ENCODE results near the gene BCL2. TPM values are rescaled to one million over a fixed set of nuclear protein-coding genes. Genes with fewer than 3 reads are reported as not detected.

BCL2 gene
- total RNA-seq, 2 donors from 2014 or later: 95.4 to 269 TPM

DNA sequence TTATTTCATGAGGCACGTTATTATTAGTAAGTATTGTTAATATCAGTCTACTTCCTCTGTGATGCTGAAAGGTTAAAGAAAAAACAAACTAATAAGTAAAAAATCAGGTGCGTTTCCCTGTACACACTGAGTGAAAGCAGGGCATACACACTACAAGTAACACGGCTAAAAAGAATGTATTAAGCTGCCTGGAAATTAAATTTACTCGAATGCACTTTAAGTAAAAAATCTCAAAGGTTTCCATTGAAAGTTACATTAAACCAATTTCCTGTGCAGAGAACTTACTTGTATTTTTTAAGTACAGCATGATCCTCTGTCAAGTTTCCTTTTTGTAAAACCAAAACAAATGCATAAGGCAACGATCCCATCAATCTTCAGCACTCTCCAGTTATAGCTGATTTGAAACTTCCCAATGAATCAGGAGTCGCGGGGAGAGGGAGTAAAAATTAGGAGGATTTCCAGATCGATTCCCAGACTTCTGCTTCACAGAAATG, 633 bp downstream of the BCL2 start:
- Mint-ChIP-seq H3K4me3 (peak overlapping the region; percentile 92), H3K27ac (peak overlapping the region; percentile 93), H3K9me3 (no peaks in the 10 kb centered on the region), H3K4me1 (peaks cover 28% of the 10 kb centered on the region), H3K36me3 (ENCODE audit: low read depth) (peaks cover 57% of the 10 kb centered on the region), H3K27me3 (no peaks in the 10 kb centered on the region)
- no peak for ATAC-seq (replicated peaks)

DNA sequence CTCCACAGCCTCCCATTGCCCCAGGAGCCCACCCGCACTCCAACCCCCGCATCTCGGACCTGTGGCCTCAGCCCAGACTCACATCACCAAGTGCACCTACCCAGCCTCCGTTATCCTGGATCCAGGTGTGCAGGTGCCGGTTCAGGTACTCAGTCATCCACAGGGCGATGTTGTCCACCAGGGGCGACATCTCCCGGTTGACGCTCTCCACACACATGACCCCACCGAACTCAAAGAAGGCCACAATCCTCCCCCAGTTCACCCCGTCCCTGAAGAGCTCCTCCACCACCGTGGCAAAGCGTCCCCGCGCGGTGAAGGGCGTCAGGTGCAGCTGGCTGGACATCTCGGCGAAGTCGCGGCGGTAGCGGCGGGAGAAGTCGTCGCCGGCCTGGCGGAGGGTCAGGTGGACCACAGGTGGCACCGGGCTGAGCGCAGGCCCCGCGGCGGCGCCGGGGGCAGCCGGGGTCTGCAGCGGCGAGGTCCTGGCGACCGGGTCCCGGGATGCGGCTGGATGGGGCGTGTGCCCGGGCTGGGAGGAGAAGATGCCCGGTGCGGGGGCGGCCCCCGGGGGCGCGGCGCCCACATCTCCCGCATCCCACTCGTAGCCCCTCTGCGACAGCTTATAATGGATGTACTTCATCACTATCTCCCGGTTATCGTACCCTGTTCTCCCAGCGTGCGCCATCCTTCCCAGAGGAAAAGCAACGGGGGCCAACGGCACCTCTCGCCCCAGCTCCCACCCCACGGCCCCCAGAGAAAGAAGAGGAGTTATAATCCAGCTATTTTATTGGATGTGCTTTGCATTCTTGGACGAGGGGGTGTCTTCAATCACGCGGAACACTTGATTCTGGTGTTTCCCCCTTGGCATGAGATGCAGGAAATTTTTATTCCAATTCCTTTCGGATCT, 1.3 kb downstream of the BCL2 start:
- H3K27me3 Mint-ChIP-seq: no peaks in the 10 kb centered on the region
- ATAC-seq (replicated peaks): peak; percentile 58
- peaks cover 29% of the 10 kb centered on the region for H3K4me1 Mint-ChIP-seq
- no peaks in the 10 kb centered on the region for H3K9me3 Mint-ChIP-seq
- H3K4me3 Mint-ChIP-seq: peak overlapping the region; percentile 92
- peak overlapping the region; percentile 93 for H3K27ac Mint-ChIP-seq
- H3K36me3 Mint-ChIP-seq (ENCODE audit: low read depth): peaks cover 64% of the 10 kb centered on the region

- no peak for ATAC-seq (replicated peaks)
- Mint-ChIP-seq H3K27ac (peak overlapping the region; percentile 93), H3K4me3 (peak overlapping the region; percentile 92), H3K36me3 (ENCODE audit: low read depth) (peaks cover 70% of the 10 kb centered on the region), H3K27me3 (no peaks in the 10 kb centered on the region), H3K9me3 (no peaks in the 10 kb centered on the region), H3K4me1 (peaks cover 28% of the 10 kb centered on the region)
These were observed 2.0 kb downstream of the BCL2 start for GRCh38 chr18:63317556-63317946.

GRCh38 chr18:63316612-63317555, 2.7 kb downstream of the BCL2 start:
- Mint-ChIP-seq H3K27ac (peak overlapping the region; percentile 93), H3K36me3 (ENCODE audit: low read depth) (peaks cover 77% of the 10 kb centered on the region), H3K9me3 (no peaks in the 10 kb centered on the region), H3K4me1 (peaks cover 27% of the 10 kb centered on the region), H3K27me3 (no peaks in the 10 kb centered on the region), H3K4me3 (peak overlapping the region; percentile 92)
- no peak for ATAC-seq (replicated peaks)

DNA sequence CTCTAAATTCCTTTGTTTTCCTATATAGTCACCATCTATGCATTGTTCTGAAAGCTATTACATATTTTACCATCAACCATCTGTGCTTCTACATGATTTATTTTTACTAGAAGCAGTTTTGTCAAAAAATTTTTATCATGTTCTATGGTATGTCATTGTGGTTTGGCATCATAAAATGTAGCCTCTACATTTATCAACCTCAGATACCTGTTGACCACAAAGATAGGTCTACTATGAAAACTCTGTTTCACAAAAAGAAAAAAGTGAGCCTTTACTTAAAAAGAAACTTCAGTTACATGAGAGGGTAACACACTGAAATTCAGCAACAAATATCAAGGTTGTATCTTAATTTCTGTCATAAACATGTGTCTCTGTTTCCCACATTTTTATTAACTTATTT, 3.7 kb downstream of the BCL2 start:
- Mint-ChIP-seq H3K9me3 (no peaks in the 10 kb centered on the region), H3K36me3 (ENCODE audit: low read depth) (peaks cover 87% of the 10 kb centered on the region), H3K27ac (peak overlapping the region; percentile 93), H3K27me3 (no peaks in the 10 kb centered on the region), H3K4me3 (peak overlapping the region; percentile 92), H3K4me1 (peaks cover 37% of the 10 kb centered on the region)
- no peak for ATAC-seq (replicated peaks)

DNA sequence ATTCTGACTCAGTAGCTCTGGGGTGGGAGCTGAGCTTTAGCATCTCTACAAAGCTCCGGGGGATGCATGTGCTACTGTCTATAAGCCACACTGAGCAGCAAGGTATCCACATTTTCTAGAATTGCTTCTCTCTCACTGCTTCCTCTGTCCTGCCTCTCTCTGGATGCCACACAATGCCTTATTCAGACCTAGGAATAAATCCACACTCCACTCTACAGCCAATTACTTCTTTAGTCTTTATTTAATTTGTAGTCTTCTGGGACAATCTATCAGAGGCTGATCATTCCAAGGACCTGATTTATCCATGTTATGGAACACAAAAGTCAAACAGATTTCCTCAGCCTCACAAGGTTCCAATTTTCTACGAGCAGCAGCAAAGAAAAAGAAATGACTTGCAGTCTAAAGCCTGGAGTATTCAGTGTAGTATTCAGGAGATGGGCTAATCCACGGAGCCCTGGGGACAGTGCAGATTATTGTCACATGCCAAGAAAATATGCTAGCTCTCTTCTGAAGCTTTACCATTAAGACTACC, 4.4 kb downstream of the BCL2 start:
- Mint-ChIP-seq H3K36me3 (ENCODE audit: low read depth) (peaks cover 94% of the 10 kb centered on the region), H3K4me1 (peaks cover 43% of the 10 kb centered on the region), H3K4me3 (peak overlapping the region; percentile 92), H3K9me3 (no peaks in the 10 kb centered on the region), H3K27me3 (no peaks in the 10 kb centered on the region), H3K27ac (peak overlapping the region; percentile 93)
- no peak for ATAC-seq (replicated peaks)

DNA sequence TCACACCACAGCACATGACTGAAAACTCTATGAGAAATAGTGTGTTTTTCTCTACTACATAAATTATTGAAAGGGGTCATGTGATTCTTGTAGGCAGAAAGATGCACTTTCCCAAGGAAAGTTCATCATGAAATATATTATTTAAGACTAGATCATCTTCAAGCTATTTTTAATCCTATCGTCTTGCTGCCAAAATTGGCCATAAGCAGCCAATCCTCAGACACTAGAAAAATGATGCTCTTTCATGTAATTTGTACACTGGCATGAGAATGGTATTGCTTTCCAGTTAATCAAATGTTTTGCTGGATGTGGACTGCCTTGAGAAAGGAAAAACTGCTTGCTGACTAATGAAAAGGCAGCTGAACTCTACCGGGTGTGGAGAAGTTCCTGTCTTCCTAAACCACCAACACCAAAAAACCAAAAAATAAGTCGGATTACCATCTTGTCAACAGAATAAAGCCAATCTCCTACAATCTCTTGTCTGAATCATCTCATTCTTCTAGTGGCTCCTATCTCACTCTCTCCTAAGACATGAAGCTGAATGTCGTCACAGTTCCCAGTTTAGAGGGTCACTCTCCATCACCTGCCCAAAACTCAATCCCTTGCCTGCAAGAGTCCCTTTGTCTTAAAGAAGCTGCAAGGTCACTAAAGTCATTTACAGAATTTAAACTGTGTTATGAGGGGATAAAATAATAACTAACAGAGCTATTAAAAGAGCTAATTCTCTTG, 5.3 kb downstream of the BCL2 start:
- no peaks in the 10 kb centered on the region for H3K9me3 Mint-ChIP-seq
- H3K27ac Mint-ChIP-seq: peak overlapping the region; percentile 93
- peak overlapping the region; percentile 92 for H3K4me3 Mint-ChIP-seq
- H3K4me1 Mint-ChIP-seq: peaks cover 51% of the 10 kb centered on the region
- H3K27me3 Mint-ChIP-seq: no peaks in the 10 kb centered on the region
- H3K36me3 Mint-ChIP-seq (ENCODE audit: low read depth): peaks cover 99% of the 10 kb centered on the region
- ATAC-seq (replicated peaks): no peak

DNA sequence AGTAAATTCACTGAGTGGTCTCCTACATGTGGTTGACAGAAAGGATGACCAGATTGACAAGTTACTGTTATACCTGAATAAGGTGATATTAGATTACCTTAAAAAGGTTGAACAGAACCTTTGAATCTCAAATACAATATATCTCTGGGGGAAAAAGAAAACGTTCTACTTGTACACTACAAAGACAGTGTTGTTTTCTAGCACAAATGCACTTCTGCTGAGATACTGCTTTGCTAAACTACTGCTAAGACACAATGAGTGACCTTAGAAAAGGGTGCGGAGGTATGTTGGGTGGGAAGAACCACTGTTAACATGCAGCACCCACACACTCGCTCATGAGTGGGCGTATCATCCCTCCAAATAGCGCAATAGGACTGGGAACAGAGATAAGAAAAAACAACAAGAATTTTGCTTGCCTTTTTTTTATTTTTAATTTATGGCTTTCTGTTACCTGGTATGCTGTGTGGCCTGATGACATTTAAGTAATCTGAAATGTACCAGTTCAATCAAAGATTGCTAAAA, 6.1 kb downstream of the BCL2 start:
- no peaks in the 10 kb centered on the region for H3K27me3 Mint-ChIP-seq
- peaks cover 96% of the 10 kb centered on the region for H3K36me3 Mint-ChIP-seq (ENCODE audit: low read depth)
- H3K9me3 Mint-ChIP-seq: no peaks in the 10 kb centered on the region
- peak overlapping the region; percentile 92 for H3K4me3 Mint-ChIP-seq
- no peak for ATAC-seq (replicated peaks)
- H3K27ac Mint-ChIP-seq: peak overlapping the region; percentile 51
- H3K4me1 Mint-ChIP-seq: peaks cover 52% of the 10 kb centered on the region

- no peaks in the 10 kb centered on the region for H3K27me3 Mint-ChIP-seq
- H3K27ac Mint-ChIP-seq: peak overlapping the region; percentile 51
- no peak for ATAC-seq (replicated peaks)
- peak overlapping the region; percentile 92 for H3K4me3 Mint-ChIP-seq
- H3K4me1 Mint-ChIP-seq: peaks cover 57% of the 10 kb centered on the region
- peaks cover 90% of the 10 kb centered on the region for H3K36me3 Mint-ChIP-seq (ENCODE audit: low read depth)
- H3K9me3 Mint-ChIP-seq: no peaks in the 10 kb centered on the region
These were observed 6.7 kb downstream of the BCL2 start for GRCh38 chr18:63312737-63313395.

- H3K4me3 Mint-ChIP-seq: peak overlapping the region; percentile 92
- H3K27ac Mint-ChIP-seq: peak overlapping the region; percentile 51
- H3K36me3 Mint-ChIP-seq (ENCODE audit: low read depth): peaks cover 82% of the 10 kb centered on the region
- H3K9me3 Mint-ChIP-seq: no peaks in the 10 kb centered on the region
- ATAC-seq (replicated peaks): no peak
- peaks cover 65% of the 10 kb centered on the region for H3K4me1 Mint-ChIP-seq
- H3K27me3 Mint-ChIP-seq: no peaks in the 10 kb centered on the region
These were observed 7.6 kb downstream of the BCL2 start for GRCh38 chr18:63312019-63312409.

GRCh38 chr18:63311118-63312018, 8.2 kb downstream of the BCL2 start:
- peak overlapping the region; percentile 92 for H3K4me3 Mint-ChIP-seq
- H3K27ac Mint-ChIP-seq: peak overlapping the region; percentile 51
- H3K27me3 Mint-ChIP-seq: no peaks in the 10 kb centered on the region
- no peaks in the 10 kb centered on the region for H3K9me3 Mint-ChIP-seq
- H3K4me1 Mint-ChIP-seq: peaks cover 71% of the 10 kb centered on the region
- peak; percentile 43 for ATAC-seq (replicated peaks)
- H3K36me3 Mint-ChIP-seq (ENCODE audit: low read depth): peaks cover 75% of the 10 kb centered on the region

DNA sequence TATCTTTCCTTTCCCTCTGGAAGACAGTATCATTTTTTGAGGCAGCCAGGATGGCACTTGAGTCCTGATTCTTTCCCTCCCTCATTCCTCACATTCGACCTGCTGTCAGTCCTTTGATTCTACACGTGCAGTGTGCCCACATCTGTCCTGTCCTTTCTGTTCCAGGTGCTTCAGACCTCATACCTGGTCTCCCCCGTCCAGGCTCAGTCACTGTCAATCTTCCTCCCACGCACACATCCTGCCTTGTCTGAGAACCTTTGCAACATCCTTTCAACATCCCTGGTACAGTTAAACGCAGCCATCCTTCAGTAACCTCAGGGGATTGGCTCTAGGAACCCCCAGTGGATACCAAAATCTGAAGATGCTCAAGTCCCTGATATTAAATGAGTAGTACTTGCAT, 10.1 kb downstream of the BCL2 start:
- peak overlapping the region; percentile 92 for H3K4me3 Mint-ChIP-seq
- H3K4me1 Mint-ChIP-seq: peaks cover 75% of the 10 kb centered on the region
- peak; percentile 47 for ATAC-seq (replicated peaks)
- no peaks in the 10 kb centered on the region for H3K9me3 Mint-ChIP-seq
- no peaks in the 10 kb centered on the region for H3K27me3 Mint-ChIP-seq
- peaks cover 56% of the 10 kb centered on the region for H3K36me3 Mint-ChIP-seq (ENCODE audit: low read depth)
- peak overlapping the region; percentile 37 for H3K27ac Mint-ChIP-seq

Data from activated T-helper 17 cell treated with anti-CD3 and anti-CD28 coated beads, Interleukin-2, amount 50 U/mL, for 72 hours (primary cell).